Measurements from ENCODE around the gene INS. TPM values are rescaled to one million over a fixed set of nuclear protein-coding genes. Genes with fewer than 3 reads are reported as not detected.

The INS gene
- total and polyA plus RNA-seq, 2 donors (not counting 1 experiment from before 2014, with no cell fraction given): not detected

DNA sequence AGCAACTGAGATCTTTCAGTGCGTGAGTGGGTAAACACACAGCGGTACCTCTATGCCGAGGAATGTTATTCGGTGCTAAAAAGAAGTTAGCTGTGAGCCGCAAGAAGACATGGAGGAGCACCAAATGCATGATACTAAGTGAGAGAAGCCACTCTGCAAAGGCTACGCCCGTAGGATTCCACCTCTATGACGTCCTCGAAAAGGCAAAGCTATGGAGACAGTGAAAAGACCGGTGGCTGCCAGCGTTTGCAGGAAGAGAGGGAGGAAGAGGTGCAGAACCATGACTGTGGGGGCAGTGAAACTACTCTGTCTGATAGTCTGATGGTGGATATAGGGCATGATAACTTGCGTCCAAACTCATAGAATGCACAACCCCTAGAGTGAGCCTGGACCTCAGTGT, 50.5 kb downstream of the INS start:
- H3K4me1 Mint-ChIP-seq: peaks cover 5% of the 10 kb centered on the region
- no peak overlapping the region for H3K9ac ChIP-seq (ENCODE audit: low read length)
- no peaks in the 10 kb centered on the region for H4K20me1 ChIP-seq (ENCODE audit: control insufficient read depth, insufficient read depth, low read length, poor library complexity, severe bottlenecking)
- H3K27me3 ChIP-seq (replicated peaks in 1 of 4; ENCODE audit: control extremely low read depth in 1 of 4, control insufficient read depth in 3 of 4, insufficient read depth in 4 of 4, low read length in 3 of 4): peaks cover 0 to 2% (median 0%) of the 10 kb centered on the region in 4 experiments
- ChIA-PET CTCF (no interaction called here), POLR2A (no interaction called here)
- H3K27ac ChIP-seq (ENCODE audit: low read length in 2 of 2): no peak overlapping the region
- no peak overlapping the region for H2AFZ ChIP-seq (ENCODE audit: insufficient read depth, low read depth, low read length, poor library complexity, severe bottlenecking)
- H3K27me3 Mint-ChIP-seq: peaks cover 9% of the 10 kb centered on the region
- H3K36me3 ChIP-seq (replicated peaks in 1 of 2; ENCODE audit: control extremely low read depth in 1 of 2, control insufficient read depth in 1 of 2, extremely low read depth in 1 of 2, insufficient read depth in 2 of 2, low read length in 1 of 2): no peaks in the 10 kb centered on the region
- no peak overlapping the region for H3K4me2 ChIP-seq (replicated peaks; ENCODE audit: low read depth, low read length, poor library complexity, severe bottlenecking)
- no peak overlapping the region for H3K4me3 ChIP-seq (ENCODE audit: control extremely low read depth in 1 of 5, extremely low read depth in 1 of 5, insufficient read depth in 1 of 5, low read depth in 2 of 5, low read length in 4 of 5)
- H3K4me3 Mint-ChIP-seq: no peak overlapping the region
- TF ChIP-seq EZH2 (IDR thresholded peaks at IDR 0.05; ENCODE audit: borderline replicate concordance, insufficient read depth, low read depth, low read length, poor library complexity, severe bottlenecking): no peak
- TF ChIP-seq, protein P1, sequence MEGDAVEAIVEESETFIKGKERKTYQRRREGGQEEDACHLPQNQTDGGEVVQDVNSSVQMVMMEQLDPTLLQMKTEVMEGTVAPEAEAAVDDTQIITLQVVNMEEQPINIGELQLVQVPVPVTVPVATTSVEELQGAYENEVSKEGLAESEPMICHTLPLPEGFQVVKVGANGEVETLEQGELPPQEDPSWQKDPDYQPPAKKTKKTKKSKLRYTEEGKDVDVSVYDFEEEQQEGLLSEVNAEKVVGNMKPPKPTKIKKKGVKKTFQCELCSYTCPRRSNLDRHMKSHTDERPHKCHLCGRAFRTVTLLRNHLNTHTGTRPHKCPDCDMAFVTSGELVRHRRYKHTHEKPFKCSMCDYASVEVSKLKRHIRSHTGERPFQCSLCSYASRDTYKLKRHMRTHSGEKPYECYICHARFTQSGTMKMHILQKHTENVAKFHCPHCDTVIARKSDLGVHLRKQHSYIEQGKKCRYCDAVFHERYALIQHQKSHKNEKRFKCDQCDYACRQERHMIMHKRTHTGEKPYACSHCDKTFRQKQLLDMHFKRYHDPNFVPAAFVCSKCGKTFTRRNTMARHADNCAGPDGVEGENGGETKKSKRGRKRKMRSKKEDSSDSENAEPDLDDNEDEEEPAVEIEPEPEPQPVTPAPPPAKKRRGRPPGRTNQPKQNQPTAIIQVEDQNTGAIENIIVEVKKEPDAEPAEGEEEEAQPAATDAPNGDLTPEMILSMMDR (IDR thresholded peaks at IDR 0.05): no peak
- H3K79me2 ChIP-seq (ENCODE audit: control insufficient read depth, insufficient read depth, low read length): no peaks in the 10 kb centered on the region
- no peak overlapping the region for H3K27ac Mint-ChIP-seq
- intact Hi-C loops (cut with micrococcal nuclease): no loop called here
- ATAC-seq (ENCODE audit: low read depth) (no peak), DNase-seq (no peak)
- peaks cover 0 to 3% of the 10 kb centered on the region in 2 donors for H3K4me1 ChIP-seq (ENCODE audit: control insufficient read depth in 2 of 2, insufficient read depth in 2 of 2, low read length in 2 of 2)
- 85% methylated on average over 11 of the region's 12 CpGs for WGBS (ENCODE audit: insufficient coverage)
- H3K9me3 ChIP-seq (ENCODE audit: control extremely low read depth in 1 of 3, control insufficient read depth in 2 of 3, insufficient read depth in 1 of 3, low read length in 2 of 3): peaks cover 0 to 4% (median 0%) of the 10 kb centered on the region in 3 donors
- H3K9me3 Mint-ChIP-seq (ENCODE audit: insufficient read depth): no peaks in the 10 kb centered on the region

Small RNAs within 50 kb of the gene (small RNA-seq; reads per million reads assigned to genes)
- not detected for gene MIR4686 (ENCODE audit: insufficient read length, low read depth, low replicate concordance)
- not detected for gene MIR483 (ENCODE audit: insufficient read length, low read depth, low replicate concordance)

Other genes starting within 250 kb of the INS start
- 9.9 and 10.0 TPM in 2 replicates for gene TNNT3, start 241.5 kb downstream of the INS start, total RNA-seq
- gene TNNT3, start 241.5 kb downstream of the INS start, polyA plus RNA-seq: 2.5 and 13.8 TPM in 2 replicates
- gene MRPL23, start 213.9 kb downstream of the INS start, total RNA-seq: 44.7 and 47.8 TPM in 2 replicates
- gene MRPL23, start 213.9 kb downstream of the INS start, polyA plus RNA-seq: 63.2 and 64.8 TPM in 2 replicates
- gene H19, start 163.4 kb downstream of the INS start, total RNA-seq: not detected in 2 replicates
- not detected in 2 replicates for gene H19, start 163.4 kb downstream of the INS start, polyA plus RNA-seq
- not detected in 2 replicates for gene IGF2, start 21.8 kb downstream of the INS start, total RNA-seq
- not detected in 2 replicates for gene IGF2, start 21.8 kb downstream of the INS start, polyA plus RNA-seq
- gene TH, start 10.6 kb upstream of the INS start, total RNA-seq: not detected in 2 replicates
- not detected in 2 replicates for gene TH, start 10.6 kb upstream of the INS start, polyA plus RNA-seq
- 2.0 and 2.2 TPM in 2 replicates for gene ASCL2, start 109.4 kb upstream of the INS start, total RNA-seq
- 1.6 and 2.1 TPM in 2 replicates for gene ASCL2, start 109.4 kb upstream of the INS start, polyA plus RNA-seq
- 21.9 and 22.8 TPM in 2 replicates for gene C11orf21, start 140.7 kb upstream of the INS start, total RNA-seq
- 38.9 and 72.4 TPM in 2 replicates for gene C11orf21, start 140.7 kb upstream of the INS start, polyA plus RNA-seq
- 22.2 and 27.1 TPM in 2 replicates for gene TSPAN32, start 140.8 kb upstream of the INS start, total RNA-seq
- 75.9 and 112 TPM in 2 replicates for gene TSPAN32, start 140.8 kb upstream of the INS start, polyA plus RNA-seq
- gene CD81, start 216.1 kb upstream of the INS start, total RNA-seq: 253 and 262 TPM in 2 replicates
- 361 and 380 TPM in 2 replicates for gene CD81, start 216.1 kb upstream of the INS start, polyA plus RNA-seq
- 57.5 and 59.5 TPM in 2 replicates for gene TSSC4, start 239.5 kb upstream of the INS start, total RNA-seq
- 49.4 and 50.5 TPM in 2 replicates for gene TSSC4, start 239.5 kb upstream of the INS start, polyA plus RNA-seq